Esophagus muscularis mucosa (tissue), 4 donors: ENCODE results near the gene UBE4B. TPM values are rescaled to one million over a fixed set of nuclear protein-coding genes. Genes with fewer than 3 reads are reported as not detected.

ENCODE experiments used
- DNase-seq: peaks from one replicate; pipeline ENCODE4 v3.0.0-alpha.2; 2017; ENCODE audit errors: extremely low spot score
- H3K27ac ChIP-seq, 4 donors: fragments of 200-600 bp; sonication (generic); replicated peaks in 1 of 4; 1 replicate in 3 of 4; 2 replicates in 1 of 4; pipeline ENCODE4 v1.5.1; 2016 to 2019; ENCODE audit warnings: mild to moderate bottlenecking in 1 of 4
- H3K27me3 ChIP-seq, 4 donors: fragments of 200-600 bp; sonication (generic); one replicate each; pipeline versions ENCODE4 v1.5.1 to v1.6.0; 2016 to 2019
- H3K36me3 ChIP-seq, 4 donors: fragments of 200-600 bp; sonication (generic); one replicate each; pipeline ENCODE4 v1.5.1; 2016 to 2019
- H3K4me1 ChIP-seq, 4 donors: fragments of 200-600 bp; sonication (generic); one replicate each; pipeline ENCODE4 v1.5.1; 2016 to 2019
- H3K4me3 ChIP-seq, 4 donors: fragments of 200-600 bp; sonication (generic); 1 replicate in 2 of 4; 2 replicates in 2 of 4; pipeline ENCODE4 v1.5.1; 2016 to 2019; ENCODE audit warnings: mild to moderate bottlenecking in 4 of 4, moderate library complexity in 1 of 4
- H3K9me3 ChIP-seq, 4 donors: fragments of 200-600 bp; sonication (generic); 1 replicate in 3 of 4; 2 replicates in 1 of 4; pipeline ENCODE4 v1.5.1; 2016 to 2019
- EP300 ChIP-seq: sonication (generic); formaldehyde crosslinking; IDR thresholded peaks from one replicate; pipeline ENCODE4 v1.6.1; 2017; ENCODE audit warnings: antibody characterized with exemption
- POLR2A ChIP-seq: fragments of 450-650 bp; IDR thresholded peaks from one replicate; pipeline ENCODE4 v1.6.1; 2017; ENCODE audit warnings: antibody characterized with exemption, moderate library complexity, mild to moderate bottlenecking, low read depth
- POLR2AphosphoS5 ChIP-seq, 2 donors: sonication (generic); formaldehyde crosslinking; IDR thresholded peaks; one replicate each; pipeline ENCODE4 v1.6.1; 2017; ENCODE audit warnings: antibody characterized with exemption in 2 of 2
- WGBS: methylation state at CpG from one replicate; pipeline ENCODE4 v1.1.5; 2018; 5-methylcytosine and 5-hydroxymethylcytosine counted together
- intact Hi-C: fragments of 100-400 bp; cut with DNase I; formaldehyde crosslinking; loops from one replicate; pipeline ENCODE4 v1.15.1; 2023
- total RNA-seq, 4 donors: library from RNA; depleted of rRNA; stranded (reverse); fragments of >200 nt; gene quantifications; one replicate each; pipeline versions ENCODE4 v1.1.0 to v1.2.1, GENCODE V29; 2016
- TF ChIP-seq, protein P1 (sequence below), 3 experiments: fragments of 200-600 bp in 2 of 3; fragments of 450-650 bp in 1 of 3; sonication (generic) in 2 of 3; IDR thresholded peaks; one replicate each; pipeline ENCODE4 v1.5.1; 2017 to 2019; ENCODE audit warnings: antibody characterized with exemption in 3 of 3, mild to moderate bottlenecking in 2 of 3, moderate library complexity in 1 of 3

Gene UBE4B
- total RNA-seq, 4 donors from 2014 or later, result 58.6 to 110 (median 85.5) TPM

DNA sequence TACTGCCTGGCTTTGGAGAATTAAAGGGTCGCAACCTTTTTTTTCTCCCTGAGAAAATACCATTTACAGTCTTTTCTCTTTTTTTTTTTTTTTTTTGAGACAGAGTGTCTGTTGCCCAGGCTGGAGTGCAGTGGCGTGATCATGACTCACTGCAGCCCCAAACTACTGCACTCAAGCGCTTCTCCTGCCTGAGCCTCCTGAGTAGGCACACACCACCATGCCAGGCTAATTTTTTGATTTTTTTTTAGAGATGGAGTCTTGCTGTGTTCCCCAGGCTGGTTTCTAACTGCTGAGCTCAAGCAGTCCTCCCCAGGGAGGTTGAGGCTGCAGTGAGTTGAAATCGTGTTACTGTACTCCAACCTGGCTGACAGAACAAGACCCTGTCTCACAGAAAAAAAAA, 24.6 kb downstream of the UBE4B start:
- no peaks in the 10 kb centered on the region for H3K9me3 ChIP-seq
- TF ChIP-seq POLR2A (no peak), EP300 (no peak), POLR2AphosphoS5 (IDR thresholded peaks at IDR 0.05) (no peak)
- TF ChIP-seq, protein P1, sequence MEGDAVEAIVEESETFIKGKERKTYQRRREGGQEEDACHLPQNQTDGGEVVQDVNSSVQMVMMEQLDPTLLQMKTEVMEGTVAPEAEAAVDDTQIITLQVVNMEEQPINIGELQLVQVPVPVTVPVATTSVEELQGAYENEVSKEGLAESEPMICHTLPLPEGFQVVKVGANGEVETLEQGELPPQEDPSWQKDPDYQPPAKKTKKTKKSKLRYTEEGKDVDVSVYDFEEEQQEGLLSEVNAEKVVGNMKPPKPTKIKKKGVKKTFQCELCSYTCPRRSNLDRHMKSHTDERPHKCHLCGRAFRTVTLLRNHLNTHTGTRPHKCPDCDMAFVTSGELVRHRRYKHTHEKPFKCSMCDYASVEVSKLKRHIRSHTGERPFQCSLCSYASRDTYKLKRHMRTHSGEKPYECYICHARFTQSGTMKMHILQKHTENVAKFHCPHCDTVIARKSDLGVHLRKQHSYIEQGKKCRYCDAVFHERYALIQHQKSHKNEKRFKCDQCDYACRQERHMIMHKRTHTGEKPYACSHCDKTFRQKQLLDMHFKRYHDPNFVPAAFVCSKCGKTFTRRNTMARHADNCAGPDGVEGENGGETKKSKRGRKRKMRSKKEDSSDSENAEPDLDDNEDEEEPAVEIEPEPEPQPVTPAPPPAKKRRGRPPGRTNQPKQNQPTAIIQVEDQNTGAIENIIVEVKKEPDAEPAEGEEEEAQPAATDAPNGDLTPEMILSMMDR (IDR thresholded peaks at IDR 0.05), result no peak
- H3K4me1 ChIP-seq, result peaks cover 33 to 59% (median 56%) of the 10 kb centered on the region in 4 donors
- no peak overlapping the region for H3K4me3 ChIP-seq
- peak overlapping the region; percentile 8 to 45 (median 30) for H3K27ac ChIP-seq
- H3K27me3 ChIP-seq, result no peaks in the 10 kb centered on the region
- 50% methylated on average over 4 of the region's 4 CpGs for WGBS
- intact Hi-C loops, result no loop called here
- H3K36me3 ChIP-seq, result peaks cover 0 to 12% (median 0%) of the 10 kb centered on the region in 4 donors
- no peak for DNase-seq

- Histone ChIP-seq H3K36me3 (peaks cover 0 to 8% (median 0%) of the 10 kb centered on the region in 4 donors), H3K9me3 (no peaks in the 10 kb centered on the region), H3K27ac (peak overlapping the region; percentile 8 to 45 (median 30)), H3K27me3 (no peaks in the 10 kb centered on the region), H3K4me3 (no peak overlapping the region), H3K4me1 (peaks cover 33 to 58% (median 54%) of the 10 kb centered on the region in 4 donors)
- intact Hi-C loops, result no loop called here
- TF ChIP-seq POLR2A (no peak), EP300 (no peak), POLR2AphosphoS5 (IDR thresholded peaks at IDR 0.05) (no peak)
- TF ChIP-seq, protein P1 (IDR thresholded peaks at IDR 0.05), result no peak
- no peak for DNase-seq
- 65% methylated on average over 5 of the region's 5 CpGs for WGBS
Observed at GRCh38 chr1:10057796-10058195, 25.0 kb downstream of the UBE4B start.

DNA sequence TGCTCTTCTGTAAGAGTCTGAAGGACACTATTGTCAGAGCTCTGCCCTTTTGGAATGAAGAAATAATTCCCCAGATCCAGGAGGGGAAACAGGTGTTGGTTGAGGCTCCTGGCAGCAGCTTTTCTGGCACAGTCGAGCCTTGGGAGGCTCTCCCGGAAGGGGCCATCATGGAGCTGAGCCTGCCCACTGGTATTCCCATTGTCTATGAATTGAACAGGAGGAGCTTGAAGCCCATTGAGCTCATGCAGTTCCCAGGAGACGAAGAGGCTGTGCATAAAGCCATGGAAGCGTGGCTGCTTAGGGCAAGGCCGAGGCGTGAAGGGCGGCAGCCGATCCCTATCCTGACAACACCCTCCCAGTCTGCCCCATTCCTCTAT, 26.6 kb downstream of the UBE4B start:
- H3K27ac ChIP-seq, result peak overlapping the region in 1 of 4 donors; percentile 42
- no peaks in the 10 kb centered on the region for H3K9me3 ChIP-seq
- TF ChIP-seq POLR2AphosphoS5 (IDR thresholded peaks at IDR 0.05), result peak in 1 of 2 donors; percentile 48
- TF ChIP-seq POLR2A, result no peak
- WGBS, result 95% methylated on average over 6 of the region's 8 CpGs
- peaks cover 40 to 65% (median 64%) of the 10 kb centered on the region in 4 donors for H3K4me1 ChIP-seq
- no peaks in the 10 kb centered on the region for H3K36me3 ChIP-seq
- no peaks in the 10 kb centered on the region for H3K27me3 ChIP-seq
- intact Hi-C loops, result no loop called here
- H3K4me3 ChIP-seq, result no peak overlapping the region
- no peak for DNase-seq

DNA sequence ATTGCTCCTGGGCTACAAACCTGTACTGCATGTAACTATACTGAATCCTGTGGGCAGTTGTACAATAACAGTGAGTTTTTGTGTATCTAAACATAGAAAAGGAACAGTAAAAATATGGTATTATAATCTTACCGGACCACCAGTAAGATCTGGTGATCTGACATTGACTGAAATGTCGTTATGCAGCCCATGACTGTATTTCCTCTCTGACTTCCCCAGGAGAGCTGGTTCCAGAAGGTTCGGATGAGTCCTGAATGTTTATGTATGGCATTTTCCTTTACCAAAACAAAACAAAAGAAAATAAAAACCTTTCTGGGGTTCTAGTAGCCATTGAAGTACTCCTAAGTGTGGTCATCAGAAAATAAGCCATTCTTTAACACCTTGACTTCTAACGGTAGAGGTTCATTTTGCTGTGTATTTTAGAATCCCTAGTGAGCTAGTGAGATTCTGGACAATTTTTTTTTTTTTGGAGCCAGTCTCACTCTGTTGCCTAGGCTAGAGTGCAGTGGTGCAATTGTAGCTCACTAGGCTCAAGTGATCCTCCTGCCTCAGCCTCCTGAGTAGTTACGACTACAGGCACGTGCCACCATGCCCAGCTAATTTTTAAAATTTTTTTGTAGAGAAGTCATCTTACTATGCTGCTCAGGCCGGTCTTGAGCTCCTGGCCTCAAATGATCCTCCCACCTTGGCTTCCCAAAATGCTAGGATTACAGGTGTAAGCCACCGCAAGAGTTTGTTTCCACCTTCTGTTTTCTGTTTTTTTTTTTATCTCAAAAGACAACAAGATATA, 27.7 kb downstream of the UBE4B start:
- Histone ChIP-seq H3K27me3 (no peaks in the 10 kb centered on the region), H3K4me3 (no peak overlapping the region), H3K9me3 (no peaks in the 10 kb centered on the region), H3K27ac (no peak overlapping the region), H3K36me3 (no peaks in the 10 kb centered on the region), H3K4me1 (peaks cover 50 to 73% (median 67%) of the 10 kb centered on the region in 4 donors)
- intact Hi-C loops, result loop anchor here (10.0 kb wide), 1 partner anchor 64 kb away; no protein-coding TSS in a partner anchor
- no peak for DNase-seq
- no peak for TF ChIP-seq POLR2AphosphoS5 (IDR thresholded peaks at IDR 0.05)
- TF ChIP-seq EP300, result no peak
- TF ChIP-seq POLR2A, result no peak
- TF ChIP-seq, protein P1 (IDR thresholded peaks at IDR 0.05), result no peak
- WGBS, result 84% methylated on average over 8 of the region's 8 CpGs

GRCh38 chr1:10061276-10061675, 28.5 kb downstream of the UBE4B start:
- peaks cover 49 to 73% (median 67%) of the 10 kb centered on the region in 4 donors for H3K4me1 ChIP-seq
- intact Hi-C loops, result loop anchor here (10.0 kb wide), 1 partner anchor 64 kb away; no protein-coding TSS in a partner anchor
- no peaks in the 10 kb centered on the region for H3K36me3 ChIP-seq
- H3K9me3 ChIP-seq, result no peaks in the 10 kb centered on the region
- TF ChIP-seq POLR2A (no peak), POLR2AphosphoS5 (IDR thresholded peaks at IDR 0.05) (no peak), EP300 (no peak)
- TF ChIP-seq, protein P1 (IDR thresholded peaks at IDR 0.05), result no peak
- no peak for DNase-seq
- 94% methylated on average over 5 of the region's 5 CpGs for WGBS
- no peak overlapping the region for H3K27ac ChIP-seq
- no peak overlapping the region for H3K4me3 ChIP-seq
- H3K27me3 ChIP-seq, result no peaks in the 10 kb centered on the region
